IMR-90 (cell line): ENCODE data around the gene MTA3. TPM values are rescaled to one million over a fixed set of nuclear protein-coding genes. Genes with fewer than 3 reads are reported as not detected.

ENCODE experiments used
- ATAC-seq: fragments of 200-7000 bp; cut with Tn5 transposase; 2 replicates; pipeline ENCODE4 v1.9.1; 2020; ENCODE audit warnings: low read depth, mild to moderate bottlenecking, moderate library complexity
- BruUV-seq: library from RNA; stranded (reverse); fragments of 400-500 nt; replicated peaks from 2 replicates; lab custom pipeline; 2021; lab: Mats Ljungman, UMichigan
- CTCF ChIA-PET: fragments of 300-600 bp; formaldehyde crosslinking; extraction: SDS; loops from one replicate; lab custom pipeline; 2021; ENCODE audit warnings: antibody characterized with exemption; lab: Yijun Ruan, JAX
- POLR2A ChIA-PET: fragments of 300-600 bp; sonication (Branson Sonifier 250); formaldehyde crosslinking; loops from one replicate; lab custom pipeline; 2022; ENCODE audit warnings: antibody characterized with exemption; ENCODE audit not compliant: unreplicated experiment; lab: Charles Lee
- DNase-seq: peaks from one replicate; pipeline ENCODE4 v3.0.0; 2013
- H2AFZ ChIP-seq: replicated peaks from 2 replicates; pipeline ENCODE3; 2013; ENCODE audit warnings: low read length, mild to moderate bottlenecking; ENCODE audit not compliant: poor library complexity
- H2AK5ac ChIP-seq: 2 replicates; pipeline ENCODE4 v1.6.1; 2013; ENCODE audit warnings: low read depth, low read length, inconsistent platforms
- H2AK9ac ChIP-seq: replicated peaks from 2 replicates; pipeline ENCODE3; 2013; ENCODE audit warnings: mild to moderate bottlenecking, low read depth, low read length, moderate library complexity; ENCODE audit not compliant: poor library complexity
- H2BK120ac ChIP-seq: 2 replicates; pipeline ENCODE4 v1.6.1; 2013; ENCODE audit warnings: low read depth, low read length, inconsistent platforms
- H2BK15ac ChIP-seq: 3 replicates; pipeline ENCODE4 v1.6.1; 2013; ENCODE audit warnings: low read depth, low read length, inconsistent platforms
- H2BK20ac ChIP-seq: 2 replicates; pipeline ENCODE4 v1.6.1; 2013; ENCODE audit warnings: low read depth, mild to moderate bottlenecking, inconsistent platforms, low read length, moderate library complexity
- H2BK5ac ChIP-seq: 2 replicates; pipeline ENCODE4 v1.6.1; 2013; ENCODE audit warnings: mild to moderate bottlenecking, low read depth, low read length, inconsistent platforms; ENCODE audit not compliant: poor library complexity, severe bottlenecking
- H3K14ac ChIP-seq: replicated peaks from 2 replicates; pipeline ENCODE4 v1.6.1; 2013; ENCODE audit warnings: low read depth, low read length, inconsistent platforms
- H3K18ac ChIP-seq: 2 replicates; pipeline ENCODE4 v1.6.1; 2013; ENCODE audit warnings: low read depth, low read length, control low read depth
- H3K23ac ChIP-seq: 2 replicates; pipeline ENCODE4 v1.6.1; 2013; ENCODE audit warnings: low read depth, low read length, inconsistent platforms
- H3K27ac ChIP-seq: 2 replicates; pipeline ENCODE4 v1.5.1; 2013; ENCODE audit warnings: mild to moderate bottlenecking, control low read depth, low read length; ENCODE audit not compliant: insufficient read depth
- H3K27me3 ChIP-seq: 2 replicates; pipeline ENCODE4 v1.6.1; 2013; ENCODE audit warnings: low read length; ENCODE audit not compliant: control insufficient read depth, insufficient read depth
- H3K36me3 ChIP-seq: 2 replicates; pipeline ENCODE4 v1.6.1; 2013; ENCODE audit warnings: low read length, mixed read lengths; ENCODE audit not compliant: control insufficient read depth, insufficient read depth
- H3K4ac ChIP-seq: 2 replicates; pipeline ENCODE4 v1.6.1; 2013; ENCODE audit warnings: low read depth, low read length, inconsistent platforms
- H3K4me1 ChIP-seq: 2 replicates; pipeline ENCODE4 v1.6.1; 2013; ENCODE audit warnings: low read length, mixed read lengths; ENCODE audit not compliant: control insufficient read depth, insufficient read depth
- H3K4me2 ChIP-seq: 2 replicates; pipeline ENCODE4 v1.6.1; 2013; ENCODE audit warnings: low read depth, mild to moderate bottlenecking, control low read depth, low read length, moderate library complexity
- H3K4me3 ChIP-seq: 2 replicates; pipeline ENCODE4 v1.5.1; 2013; ENCODE audit warnings: low read depth, mild to moderate bottlenecking, control low read depth, low read length, moderate library complexity; ENCODE audit not compliant: insufficient read depth
- H3K56ac ChIP-seq: 2 replicates; pipeline ENCODE4 v1.6.1; 2013; ENCODE audit warnings: low read length, inconsistent platforms; ENCODE audit not compliant: insufficient read depth; ENCODE audit errors: extremely low read depth
- H3K79me1 ChIP-seq, 2 experiments: 2 replicates each; pipeline ENCODE4 v1.6.1; 2013; ENCODE audit warnings: low read length in 2 of 2, inconsistent platforms in 1 of 2, low read depth in 1 of 2
- H3K9ac ChIP-seq: 2 replicates; pipeline ENCODE4 v1.6.1; 2013; ENCODE audit warnings: low read depth, low read length, control low read depth
- H3K9me1 ChIP-seq: 2 replicates; pipeline ENCODE4 v1.6.1; 2013; ENCODE audit warnings: low read length, inconsistent platforms; ENCODE audit not compliant: insufficient read depth
- H3K9me3 ChIP-seq: 2 replicates; pipeline ENCODE4 v1.6.1; 2013; ENCODE audit warnings: low read length; ENCODE audit not compliant: control insufficient read depth, insufficient read depth
- H4K20me1 ChIP-seq: 2 replicates; pipeline ENCODE4 v1.6.1; 2013; ENCODE audit warnings: low read length, inconsistent platforms; ENCODE audit not compliant: insufficient read depth
- H4K5ac ChIP-seq: 2 replicates; pipeline ENCODE4 v1.6.1; 2013; ENCODE audit warnings: mild to moderate bottlenecking, low read depth, low read length, control low read depth
- H4K8ac ChIP-seq, 2 experiments: 2 replicates each; pipeline ENCODE4 v1.6.1; 2013; ENCODE audit warnings: low read depth in 2 of 2, low read length in 2 of 2, control low read depth in 1 of 2, inconsistent platforms in 1 of 2
- H4K91ac ChIP-seq: 2 replicates; pipeline ENCODE4 v1.6.1; 2013; ENCODE audit warnings: low read depth, low read length, inconsistent platforms; ENCODE audit not compliant: insufficient read depth
- BHLHE40 ChIP-seq: fragments of 150-350 bp; IDR thresholded peaks from 2 replicates; pipeline ENCODE4 v1.6.1; 2016; ENCODE audit warnings: mild to moderate bottlenecking, low read depth, low read length
- CEBPB ChIP-seq: IDR thresholded peaks from 2 replicates; pipeline ENCODE4 v1.6.1; 2012; ENCODE audit warnings: low read depth, low read length, improper control_type of control experiment
- CHD1 ChIP-seq: IDR thresholded peaks from 2 replicates; pipeline ENCODE4 v1.6.1; 2012; ENCODE audit warnings: low read depth, low read length, improper control_type of control experiment
- CTCF ChIP-seq: conservative IDR thresholded peaks from 2 replicates; pipeline ENCODE4 v1.5.1; 2012; ENCODE audit warnings: mild to moderate bottlenecking, low read depth, low read length, improper control_type of control experiment
- ELK1 ChIP-seq: fragments of 150-350 bp; IDR thresholded peaks from 2 replicates; pipeline ENCODE4 v1.6.1; 2016; ENCODE audit warnings: low read depth, mild to moderate bottlenecking, low read length, moderate library complexity, borderline replicate concordance
- FOS ChIP-seq: fragments of 150-350 bp; IDR thresholded peaks from 2 replicates; pipeline ENCODE4 v1.6.1; 2016; ENCODE audit warnings: low read depth, low read length
- MAFK ChIP-seq: IDR thresholded peaks from 2 replicates; pipeline ENCODE4 v1.6.1; 2012; ENCODE audit warnings: low read depth, low read length, improper control_type of control experiment
- NFE2L2 ChIP-seq: fragments of 150-350 bp; IDR thresholded peaks from 2 replicates; pipeline ENCODE4 v1.6.1; 2016; ENCODE audit warnings: low read depth, mild to moderate bottlenecking, low read length
- POLR2A ChIP-seq: IDR thresholded peaks from 2 replicates; pipeline ENCODE4 v1.6.1; 2012; ENCODE audit warnings: mild to moderate bottlenecking, low read depth, low read length
- RCOR1 ChIP-seq: IDR thresholded peaks from 2 replicates; pipeline ENCODE4 v1.6.1; 2012; ENCODE audit warnings: mild to moderate bottlenecking, low read length, improper control_type of control experiment; ENCODE audit not compliant: insufficient replicate concordance
- RFX5 ChIP-seq: IDR thresholded peaks from 2 replicates; pipeline ENCODE4 v1.8.0; 2012; ENCODE audit warnings: low read depth, mild to moderate bottlenecking, low read length, moderate library complexity
- SMC3 ChIP-seq: fragments of 150-350 bp; IDR thresholded peaks from 2 replicates; pipeline ENCODE4 v1.6.1; 2016; ENCODE audit warnings: low read depth, mild to moderate bottlenecking, antibody characterized with exemption, low read length, moderate library complexity
- USF2 ChIP-seq: fragments of 150-350 bp; IDR thresholded peaks from 2 replicates; pipeline ENCODE4 v1.6.1; 2017; ENCODE audit warnings: mild to moderate bottlenecking, antibody characterized with exemption, low read length, low read depth
- WGBS, 2 experiments: methylation state at CpG; one replicate each; pipeline versions ENCODE4 v1.1.5 to v1.1.7; 2013; ENCODE audit warnings: missing lambda C conversion rate in 2 of 2; ENCODE audit not compliant: insufficient read length in 1 of 2; ENCODE audit errors: extremely low coverage in 2 of 2; 5-methylcytosine and 5-hydroxymethylcytosine counted together
- dilution Hi-C: fragments of 300-500 bp; cut with HindIII; formaldehyde crosslinking; loops from one replicate; pipeline ENCODE4 v1.14.3; 2018; ENCODE audit warnings: low sequenced_read_pairs; ENCODE audit not compliant: unreplicated experiment
- in situ Hi-C: fragments of 300-500 bp; cut with MboI; formaldehyde crosslinking; loops from 3 replicates; pipeline ENCODE4 v1.14.3; 2019; ENCODE audit warnings: low sequenced_read_pairs, inconsistent platforms, mixed read lengths
- intact Hi-C: fragments of 100-400 bp; cut with micrococcal nuclease; formaldehyde crosslinking; loops from 2 replicates; pipeline ENCODE4 v1.10.0; 2022
- polyA plus RNA-seq, 3 experiments: library from polyadenylated mRNA; depleted of rRNA; stranded (reverse); fragments of >200 nt; gene quantifications; 2 replicates each; pipeline ENCODE4 v1.2.3, GENCODE V29; 2012; ENCODE audit warnings: low replicate concordance in 1 of 3
- total RNA-seq: library from RNA; depleted of rRNA; stranded (reverse); fragments of >200 nt; gene quantifications from 2 replicates; pipeline ENCODE4 v1.2.3, GENCODE V29; 2012

Gene MTA3
- total and polyA plus RNA-seq, 2 of the 4 experiments (the other 2 are of a cell fraction) = 31.9 to 34.3 TPM

- H3K79me1 ChIP-seq = no peaks in the 10 kb centered on the region
- H2BK20ac ChIP-seq = no peak overlapping the region
- no peak overlapping the region for H3K14ac ChIP-seq
- no TSS peak for BruUV-seq
- no peak for ATAC-seq
- peaks cover 2% of the 10 kb centered on the region; the same call in 1 of the 2 replicates for H3K9me1 ChIP-seq
- H2AK9ac ChIP-seq = no peak overlapping the region
- CTCF ChIA-PET = no interaction called here
- H3K27me3 ChIP-seq = no peaks in the 10 kb centered on the region
- dilution Hi-C loops (no loop called here), intact Hi-C loops (no loop called here), in situ Hi-C loops (no loop called here)
- peaks cover 4% of the 10 kb centered on the region for H3K36me3 ChIP-seq
- H2AFZ ChIP-seq = no peak overlapping the region
- no peak overlapping the region for H4K5ac ChIP-seq
- no peak overlapping the region for H4K8ac ChIP-seq
- no peak overlapping the region for H3K56ac ChIP-seq
- H3K9me3 ChIP-seq = no peaks in the 10 kb centered on the region
- no peak overlapping the region for H2BK120ac ChIP-seq
- no peak overlapping the region for H2AK5ac ChIP-seq
- no peak overlapping the region for H3K4ac ChIP-seq
- no peak overlapping the region for H3K23ac ChIP-seq
- no peaks in the 10 kb centered on the region for H3K4me1 ChIP-seq
- no CpG with 5 or more reads among the region's 4 CpGs for WGBS, 2 experiments
- H3K18ac ChIP-seq = no peak overlapping the region
- DNase-seq = no peak
- POLR2A ChIA-PET = no interaction called here
- H3K4me2 ChIP-seq = no peak overlapping the region
- no peak overlapping the region for H3K27ac ChIP-seq
- no peaks in the 10 kb centered on the region for H4K20me1 ChIP-seq
- no peak overlapping the region for H2BK15ac ChIP-seq
- no peak overlapping the region for H2BK5ac ChIP-seq
- no peak overlapping the region for H4K91ac ChIP-seq
- no peak for TF ChIP-seq RCOR1
- TF ChIP-seq MAFK = no peak
- no peak for TF ChIP-seq RFX5
- no peak for TF ChIP-seq POLR2A
- TF ChIP-seq SMC3 = no peak
- TF ChIP-seq USF2 = no peak
- TF ChIP-seq CHD1 = no peak
- no peak for TF ChIP-seq NFE2L2
- no peak for TF ChIP-seq CTCF
- TF ChIP-seq CEBPB = no peak
- no peak for TF ChIP-seq ELK1
- TF ChIP-seq BHLHE40 = no peak
- no peak for TF ChIP-seq FOS
- no peak overlapping the region for H3K4me3 ChIP-seq
- H3K9ac ChIP-seq = no peak overlapping the region
Measured at GRCh38 chr2:42713920-42714319, 145.5 kb downstream of the MTA3 start.
